ENCODE data around the gene KRT78. TPM values are rescaled to one million over a fixed set of nuclear protein-coding genes. Genes with fewer than 3 reads are reported as not detected.

Gene KRT78
- polyA plus RNA-seq, 2 of the 4 experiments (the other 2 are of a cell fraction) = 0.09 to 0.12 TPM

GRCh38 chr12:52867642-52868041, 18.8 kb upstream of the KRT78 start:
- H3K27ac ChIP-seq = peak overlapping the region; percentile 70 to 94
- TF ChIP-seq KDM5A (IDR thresholded peaks at IDR 0.05) (no peak), USF2 (IDR thresholded peaks at IDR 0.05) (peak; percentile 76), RARB (CRISPR knock-in tag; IDR thresholded peaks at IDR 0.05) (no peak), MAX (IDR thresholded peaks at IDR 0.05) (peak; percentile 33; the same call in 1 of the 2 replicates)
- no peak for FAIRE-seq
- no peak overlapping the region for H3K4me3 ChIP-seq
- ATAC-seq = peak in 1 of 2 experiments; percentile 42; a peak in 3 of 6 replicates
- no peaks in the 10 kb centered on the region for H3K9me3 ChIP-seq
- peak in 1 of 2 experiments; percentile 76 for DNase-seq (ENCODE audit: low read depth in 1 of 2, low spot score in 1 of 2)
- peaks cover 60% of the 10 kb centered on the region for H3K4me1 ChIP-seq
- WGBS (ENCODE audit: missing lambda C conversion rate) = 47% methylated on average over 3 of the region's 9 CpGs
- CTCF ChIA-PET = interaction anchor here (1.0 to 25.7 kb wide), 10 partner anchors 11 to 724 kb away, joined by 3 to 1221 read pairs (median 10); partner anchors contain the start of genes KRT74, KRT84 and KRT85
- peak overlapping the region; percentile 43 for H3K4me2 ChIP-seq
- POLR2A ChIA-PET = interaction anchor here (1.1 kb wide), 1 partner anchor 721 kb away, joined by 3 read pairs; no protein-coding TSS in a partner anchor

GRCh38 chr12:52867152-52867551, 18.4 kb upstream of the KRT78 start:
- POLR2A ChIA-PET = interaction anchor here (1.1 kb wide), 1 partner anchor 720 kb away, joined by 3 read pairs; no protein-coding TSS in a partner anchor
- TF ChIP-seq CTCF (IDR thresholded peaks at IDR 0.05) = no peak
- no peak for TF ChIP-seq POLR2A (IDR thresholded peaks at IDR 0.05; ENCODE audit: low read length)
- no peak for TF ChIP-seq REST (IDR thresholded peaks at IDR 0.05)
- no peak for TF ChIP-seq BHLHE40 (IDR thresholded peaks at IDR 0.05; ENCODE audit: low read depth, low read length)
- no peak for TF ChIP-seq JUN (IDR thresholded peaks at IDR 0.05)
- no peak for TF ChIP-seq HOXB5 (CRISPR knock-in tag; IDR thresholded peaks at IDR 0.05)
- no peak for TF ChIP-seq HMGXB4 (CRISPR knock-in tag; IDR thresholded peaks at IDR 0.05; ENCODE audit: borderline replicate concordance)
- no peak overlapping the region for H3K4me3 ChIP-seq
- peak overlapping the region; percentile 43 for H3K4me2 ChIP-seq
- DNase-seq (ENCODE audit: low read depth in 1 of 2, low spot score in 1 of 2) (no peak), ATAC-seq (no peak), FAIRE-seq (no peak)
- CTCF ChIA-PET = interaction anchor here (0.7 to 25.7 kb wide), 12 partner anchors 12 to 1372 kb away, joined by 3 to 1221 read pairs (median 12); partner anchors contain the start of genes KRT74, KRT84 and KRT85
- H3K4me1 ChIP-seq = peaks cover 55% of the 10 kb centered on the region
- peak overlapping the region; percentile 70 to 94 for H3K27ac ChIP-seq
- H3K9me3 ChIP-seq = no peaks in the 10 kb centered on the region
- 91% methylated on average over 5 of the region's 5 CpGs for WGBS (ENCODE audit: missing lambda C conversion rate)

Measured in A549 (cell line).